ENCODE measurements around the gene CPA2. TPM values are rescaled to one million over a fixed set of nuclear protein-coding genes. Genes with fewer than 3 reads are reported as not detected.

CPA2 gene
- polyA plus RNA-seq, 1 of the 3 experiments (the other 2 are of a cell fraction), result 0.03 TPM

DNA sequence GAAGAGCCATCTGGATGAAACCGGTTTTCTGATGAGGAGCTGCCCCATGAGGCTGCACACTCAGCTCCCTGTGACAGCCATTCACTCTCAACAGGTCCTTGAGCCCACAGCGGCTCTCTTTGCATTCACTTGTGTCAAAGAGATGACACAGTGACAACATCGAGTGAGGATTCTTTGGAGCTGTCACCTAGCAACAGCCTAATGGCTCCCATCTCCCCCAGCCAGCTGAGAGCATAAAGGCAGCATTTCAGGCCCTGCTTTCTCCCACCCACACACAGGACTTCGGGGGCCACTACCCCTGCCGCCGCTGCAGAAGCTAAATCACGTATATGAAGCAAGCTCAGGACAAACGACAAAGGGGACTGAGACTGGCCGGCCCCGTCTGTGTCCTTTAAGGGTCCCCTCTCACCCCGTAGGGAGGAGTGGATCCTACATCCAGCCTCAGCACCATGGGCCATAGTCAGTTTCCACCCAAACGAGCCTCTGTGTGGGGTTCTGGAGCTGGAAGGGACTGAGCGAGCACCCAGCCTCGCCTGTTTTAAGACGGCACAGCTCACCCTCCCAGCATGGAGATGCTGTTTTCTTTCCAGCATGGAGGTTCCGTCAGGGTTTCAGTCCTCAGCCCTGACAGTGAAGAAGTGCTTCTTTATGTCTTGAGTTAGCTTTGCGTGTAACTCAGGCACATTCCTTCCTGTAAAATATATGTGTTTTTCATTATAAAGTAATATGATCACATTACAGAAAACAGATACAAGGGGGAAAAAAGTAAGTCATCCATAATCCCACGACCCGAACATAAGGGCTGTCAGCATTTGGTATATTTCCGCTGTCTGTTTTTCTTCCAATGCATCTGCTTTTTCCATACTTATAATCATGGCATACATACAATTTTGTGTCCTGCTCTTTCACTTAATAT lies 31.2 kb downstream of the CPA2 start:
- H3K27me3 ChIP-seq (ENCODE audit: insufficient read depth), result no peaks in the 10 kb centered on the region
- peaks cover 9% of the 10 kb centered on the region for H3F3A ChIP-seq (replicated peaks; ENCODE audit: insufficient read depth)
- ChIA-PET CTCF (interaction anchor here (0.7 kb wide), 2 partner anchors 461 to 913 kb away, joined by 3 read pairs; no protein-coding TSS in a partner anchor), POLR2A (no interaction called here)
- DNase-seq, result no peak
- H3K4me3 ChIP-seq (ENCODE audit: low read depth in 2 of 2, low read length in 1 of 2), result no peak overlapping the region
- no peaks in the 10 kb centered on the region for H3K9me3 ChIP-seq
- peak overlapping the region in 1 of 2 experiments; percentile 31; a peak in 1 of 4 replicates for H3K27ac ChIP-seq (ENCODE audit: low read depth in 2 of 2, low read length in 1 of 2)
- H3K4me1 ChIP-seq (ENCODE audit: control insufficient read depth in 1 of 2, insufficient read depth in 2 of 2, low read depth in 1 of 2, low read length in 1 of 2), result peaks cover 6 to 11% of the 10 kb centered on the region in 2 experiments; a peak in 1 of 4 replicates
- no peak overlapping the region for H3K9ac ChIP-seq
- H3K79me2 ChIP-seq (ENCODE audit: insufficient read depth), result no peaks in the 10 kb centered on the region; the same call in 1 of the 2 replicates
- 78% methylated on average over 19 of the region's 20 CpGs for WGBS (ENCODE audit: low lambda C conversion rate)
- H3K36me3 ChIP-seq (replicated peaks in 1 of 2; ENCODE audit: control insufficient read depth in 1 of 2, insufficient read depth in 2 of 2, low read length in 1 of 2), result peaks cover 4 to 7% of the 10 kb centered on the region in 2 experiments
- H4K20me1 ChIP-seq (ENCODE audit: insufficient read depth), result no peaks in the 10 kb centered on the region
- TF ChIP-seq EP300 (IDR thresholded peaks at IDR 0.05; ENCODE audit: borderline replicate concordance in 1 of 2, low read depth in 1 of 2, low read length in 1 of 2), result no peak
- TF ChIP-seq, protein P1, sequence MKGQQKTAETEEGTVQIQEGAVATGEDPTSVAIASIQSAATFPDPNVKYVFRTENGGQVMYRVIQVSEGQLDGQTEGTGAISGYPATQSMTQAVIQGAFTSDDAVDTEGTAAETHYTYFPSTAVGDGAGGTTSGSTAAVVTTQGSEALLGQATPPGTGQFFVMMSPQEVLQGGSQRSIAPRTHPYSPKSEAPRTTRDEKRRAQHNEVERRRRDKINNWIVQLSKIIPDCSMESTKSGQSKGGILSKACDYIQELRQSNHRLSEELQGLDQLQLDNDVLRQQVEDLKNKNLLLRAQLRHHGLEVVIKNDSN (IDR thresholded peaks at IDR 0.05; ENCODE audit: borderline replicate concordance, low read depth), result no peak
- TF ChIP-seq GATA2 (CRISPR knock-in tag; IDR thresholded peaks at IDR 0.05), result no peak
- TF ChIP-seq, protein P2, sequence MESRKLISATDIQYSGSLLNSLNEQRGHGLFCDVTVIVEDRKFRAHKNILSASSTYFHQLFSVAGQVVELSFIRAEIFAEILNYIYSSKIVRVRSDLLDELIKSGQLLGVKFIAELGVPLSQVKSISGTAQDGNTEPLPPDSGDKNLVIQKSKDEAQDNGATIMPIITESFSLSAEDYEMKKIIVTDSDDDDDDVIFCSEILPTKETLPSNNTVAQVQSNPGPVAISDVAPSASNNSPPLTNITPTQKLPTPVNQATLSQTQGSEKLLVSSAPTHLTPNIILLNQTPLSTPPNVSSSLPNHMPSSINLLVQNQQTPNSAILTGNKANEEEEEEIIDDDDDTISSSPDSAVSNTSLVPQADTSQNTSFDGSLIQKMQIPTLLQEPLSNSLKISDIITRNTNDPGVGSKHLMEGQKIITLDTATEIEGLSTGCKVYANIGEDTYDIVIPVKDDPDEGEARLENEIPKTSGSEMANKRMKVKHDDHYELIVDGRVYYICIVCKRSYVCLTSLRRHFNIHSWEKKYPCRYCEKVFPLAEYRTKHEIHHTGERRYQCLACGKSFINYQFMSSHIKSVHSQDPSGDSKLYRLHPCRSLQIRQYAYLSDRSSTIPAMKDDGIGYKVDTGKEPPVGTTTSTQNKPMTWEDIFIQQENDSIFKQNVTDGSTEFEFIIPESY (IDR thresholded peaks at IDR 0.05; ENCODE audit: borderline replicate concordance, low read depth), result no peak
- TF ChIP-seq POLR2AphosphoS5 (IDR thresholded peaks at IDR 0.05; ENCODE audit: low read depth, low read length), result no peak
- TF ChIP-seq, protein P3, sequence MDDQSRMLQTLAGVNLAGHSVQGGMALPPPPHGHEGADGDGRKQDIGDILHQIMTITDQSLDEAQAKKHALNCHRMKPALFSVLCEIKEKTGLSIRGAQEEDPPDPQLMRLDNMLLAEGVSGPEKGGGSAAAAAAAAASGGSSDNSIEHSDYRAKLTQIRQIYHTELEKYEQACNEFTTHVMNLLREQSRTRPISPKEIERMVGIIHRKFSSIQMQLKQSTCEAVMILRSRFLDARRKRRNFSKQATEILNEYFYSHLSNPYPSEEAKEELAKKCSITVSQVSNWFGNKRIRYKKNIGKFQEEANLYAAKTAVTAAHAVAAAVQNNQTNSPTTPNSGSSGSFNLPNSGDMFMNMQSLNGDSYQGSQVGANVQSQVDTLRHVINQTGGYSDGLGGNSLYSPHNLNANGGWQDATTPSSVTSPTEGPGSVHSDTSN (IDR thresholded peaks at IDR 0.05), result 0 out of 2 replicates have a peak, but pooled peaks have one; percentile 13
- no peak for TF ChIP-seq RFX5 (IDR thresholded peaks at IDR 0.05; ENCODE audit: low read length)
- TF ChIP-seq RAD21 (IDR thresholded peaks at IDR 0.05; ENCODE audit: low read length), result no peak
- TF ChIP-seq CHD2 (IDR thresholded peaks at IDR 0.05; ENCODE audit: low read length, partially characterized antibody), result no peak
- TF ChIP-seq MXI1 (IDR thresholded peaks at IDR 0.05; ENCODE audit: low read depth, low read length), result no peak
- TF ChIP-seq, protein P4, sequence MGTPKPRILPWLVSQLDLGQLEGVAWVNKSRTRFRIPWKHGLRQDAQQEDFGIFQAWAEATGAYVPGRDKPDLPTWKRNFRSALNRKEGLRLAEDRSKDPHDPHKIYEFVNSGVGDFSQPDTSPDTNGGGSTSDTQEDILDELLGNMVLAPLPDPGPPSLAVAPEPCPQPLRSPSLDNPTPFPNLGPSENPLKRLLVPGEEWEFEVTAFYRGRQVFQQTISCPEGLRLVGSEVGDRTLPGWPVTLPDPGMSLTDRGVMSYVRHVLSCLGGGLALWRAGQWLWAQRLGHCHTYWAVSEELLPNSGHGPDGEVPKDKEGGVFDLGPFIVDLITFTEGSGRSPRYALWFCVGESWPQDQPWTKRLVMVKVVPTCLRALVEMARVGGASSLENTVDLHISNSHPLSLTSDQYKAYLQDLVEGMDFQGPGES (IDR thresholded peaks at IDR 0.05; ENCODE audit: low read depth, low read length), result no peak
- TF ChIP-seq FOXM1 (IDR thresholded peaks at IDR 0.05; ENCODE audit: low read depth), result no peak
- TF ChIP-seq GABPA (IDR thresholded peaks at IDR 0.05; ENCODE audit: low read depth), result no peak
- no peak for TF ChIP-seq SMC3 (IDR thresholded peaks at IDR 0.05; ENCODE audit: low read depth, low read length)
- TF ChIP-seq NRF1 (IDR thresholded peaks at IDR 0.05; ENCODE audit: low read depth, low read length), result no peak
- peak; percentile 22; the same call in 1 of the 2 replicates for TF ChIP-seq TCF12 (IDR thresholded peaks at IDR 0.05)
- no peak for TF ChIP-seq ELF1 (IDR thresholded peaks at IDR 0.05)
- H2AFZ ChIP-seq (ENCODE audit: low read depth), result no peak overlapping the region
- no peaks in the 10 kb centered on the region for H3K9me2 ChIP-seq
- H3K4me2 ChIP-seq, result no peak overlapping the region
